Activated CD4-positive, alpha-beta T cell treated with anti-CD3 and anti-CD28 coated beads, Interleukin-2, amount 10 ng/mL, durations not matched to agents 24 days and 14 days (primary cell): ENCODE measurements around the gene SENP1. TPM values are rescaled to one million over a fixed set of nuclear protein-coding genes. Genes with fewer than 3 reads are reported as not detected.

Experiments
- DNase-seq: peaks from one replicate; pipeline ENCODE4 v3.0.0; 2022
- H3K27ac Mint-ChIP-seq: one replicate; pipeline ENCODE4 v1.8.0; 2022; ENCODE audit warnings: mild to moderate bottlenecking, mixed read lengths
- H3K27me3 Mint-ChIP-seq: one replicate; pipeline ENCODE4 v1.8.0; 2022; ENCODE audit warnings: mixed read lengths
- H3K36me3 Mint-ChIP-seq: one replicate; pipeline ENCODE4 v1.8.0; 2022; ENCODE audit warnings: low read depth, mild to moderate bottlenecking, mixed read lengths
- H3K4me1 Mint-ChIP-seq: one replicate; pipeline ENCODE4 v1.8.0; 2021; ENCODE audit warnings: mixed read lengths
- H3K4me3 Mint-ChIP-seq: one replicate; pipeline ENCODE4 v1.8.0; 2022; ENCODE audit warnings: mild to moderate bottlenecking, moderate library complexity, mixed read lengths
- H3K9me3 Mint-ChIP-seq: one replicate; pipeline ENCODE4 v1.8.0; 2021; ENCODE audit warnings: mixed read lengths
- intact Hi-C: fragments of 100-400 bp; cut with micrococcal nuclease; formaldehyde crosslinking; loops from one replicate; pipeline ENCODE4 v1.15.1; 2023
- total RNA-seq: library from RNA; stranded (reverse); gene quantifications from 2 replicates; pipeline ENCODE4 v1.2.3, GENCODE V29; 2022

SENP1 gene
- total RNA-seq, 1 donor from 2014 or later, result 58.6 TPM

GRCh38 chr12:48104531-48104930 lies 1.3 kb downstream of the SENP1 start:
- DNase-seq, result no peak
- Mint-ChIP-seq H3K27ac (peak overlapping the region; percentile 95), H3K36me3 (peaks cover 11% of the 10 kb centered on the region), H3K27me3 (peaks cover 3% of the 10 kb centered on the region), H3K4me3 (peak overlapping the region; percentile 97), H3K9me3 (no peaks in the 10 kb centered on the region), H3K4me1 (peaks cover 38% of the 10 kb centered on the region)
- intact Hi-C loops, result no loop called here

GRCh38 chr12:48092611-48093010 lies 13.3 kb downstream of the SENP1 start:
- Mint-ChIP-seq H3K4me1 (peaks cover 2% of the 10 kb centered on the region), H3K27ac (no peak overlapping the region), H3K9me3 (no peaks in the 10 kb centered on the region), H3K4me3 (no peak overlapping the region), H3K27me3 (no peaks in the 10 kb centered on the region), H3K36me3 (peaks cover 29% of the 10 kb centered on the region)
- DNase-seq, result no peak
- intact Hi-C loops, result no loop called here

- H3K4me1 Mint-ChIP-seq, result no peaks in the 10 kb centered on the region
- intact Hi-C loops, result no loop called here
- no peak for DNase-seq
- no peak overlapping the region for H3K4me3 Mint-ChIP-seq
- H3K36me3 Mint-ChIP-seq, result peaks cover 36% of the 10 kb centered on the region
- no peak overlapping the region for H3K27ac Mint-ChIP-seq
- H3K9me3 Mint-ChIP-seq, result no peaks in the 10 kb centered on the region
- no peaks in the 10 kb centered on the region for H3K27me3 Mint-ChIP-seq
Measured at GRCh38 chr12:48086327-48086726, 19.6 kb downstream of the SENP1 start.

- intact Hi-C loops, result loop anchor here (5.0 kb wide), 1 partner anchor 82 kb away; no protein-coding TSS in a partner anchor
- Mint-ChIP-seq H3K27ac (no peak overlapping the region), H3K9me3 (no peaks in the 10 kb centered on the region), H3K4me3 (no peak overlapping the region), H3K27me3 (no peaks in the 10 kb centered on the region), H3K36me3 (peaks cover 36% of the 10 kb centered on the region), H3K4me1 (no peaks in the 10 kb centered on the region)
- no peak for DNase-seq
Measured at GRCh38 chr12:48084841-48085460, 20.9 kb downstream of the SENP1 start.

- no peak overlapping the region for H3K27ac Mint-ChIP-seq
- DNase-seq, result no peak
- H3K36me3 Mint-ChIP-seq, result peaks cover 39% of the 10 kb centered on the region
- H3K27me3 Mint-ChIP-seq, result no peaks in the 10 kb centered on the region
- H3K4me3 Mint-ChIP-seq, result no peak overlapping the region
- no peaks in the 10 kb centered on the region for H3K4me1 Mint-ChIP-seq
- H3K9me3 Mint-ChIP-seq, result no peaks in the 10 kb centered on the region
- intact Hi-C loops, result loop anchor here (5.0 kb wide), 1 partner anchor 83 kb away; no protein-coding TSS in a partner anchor
Measured at GRCh38 chr12:48084066-48084465, 21.8 kb downstream of the SENP1 start.

GRCh38 chr12:48080821-48081220 lies 25.1 kb downstream of the SENP1 start:
- Mint-ChIP-seq H3K36me3 (peaks cover 39% of the 10 kb centered on the region), H3K27ac (no peak overlapping the region), H3K4me1 (no peaks in the 10 kb centered on the region), H3K4me3 (no peak overlapping the region), H3K27me3 (no peaks in the 10 kb centered on the region), H3K9me3 (no peaks in the 10 kb centered on the region)
- DNase-seq, result no peak
- intact Hi-C loops, result loop anchor here (5.0 kb wide), 1 partner anchor 86 kb away; no protein-coding TSS in a partner anchor

GRCh38 chr12:48080285-48080684 lies 25.6 kb downstream of the SENP1 start:
- Mint-ChIP-seq H3K36me3 (peaks cover 43% of the 10 kb centered on the region), H3K4me1 (peaks cover 3% of the 10 kb centered on the region)
- intact Hi-C loops, result loop anchor here (5.0 kb wide), 1 partner anchor 87 kb away; no protein-coding TSS in a partner anchor

GRCh38 chr12:48078901-48079300 lies 27.0 kb downstream of the SENP1 start:
- intact Hi-C loops, result no loop called here
- no peak for DNase-seq
- Mint-ChIP-seq H3K36me3 (peaks cover 46% of the 10 kb centered on the region), H3K27me3 (no peaks in the 10 kb centered on the region), H3K4me3 (no peak overlapping the region), H3K27ac (no peak overlapping the region), H3K4me1 (peaks cover 3% of the 10 kb centered on the region), H3K9me3 (no peaks in the 10 kb centered on the region)

More at GRCh38 chr12:48080285-48080684, 25.6 kb downstream of the SENP1 start:
- H3K27ac Mint-ChIP-seq, result no peak overlapping the region
- no peaks in the 10 kb centered on the region for H3K9me3 Mint-ChIP-seq
- H3K4me3 Mint-ChIP-seq, result no peak overlapping the region
- no peaks in the 10 kb centered on the region for H3K27me3 Mint-ChIP-seq
- no peak for DNase-seq

- H3K9me3 Mint-ChIP-seq, result no peaks in the 10 kb centered on the region
- DNase-seq, result no peak
- no peaks in the 10 kb centered on the region for H3K27me3 Mint-ChIP-seq
- no peak overlapping the region for H3K27ac Mint-ChIP-seq
- H3K4me1 Mint-ChIP-seq, result peaks cover 3% of the 10 kb centered on the region
- peaks cover 43% of the 10 kb centered on the region for H3K36me3 Mint-ChIP-seq
- intact Hi-C loops, result no loop called here
- no peak overlapping the region for H3K4me3 Mint-ChIP-seq
Measured at GRCh38 chr12:48077111-48077510, 28.8 kb downstream of the SENP1 start.

- Mint-ChIP-seq H3K27me3 (no peaks in the 10 kb centered on the region), H3K9me3 (no peaks in the 10 kb centered on the region), H3K27ac (no peak overlapping the region), H3K4me1 (peaks cover 5% of the 10 kb centered on the region), H3K4me3 (no peak overlapping the region), H3K36me3 (peaks cover 42% of the 10 kb centered on the region)
- intact Hi-C loops, result no loop called here
- DNase-seq, result no peak
Measured at GRCh38 chr12:48075832-48076231, 30.0 kb downstream of the SENP1 start.

GRCh38 chr12:48074266-48074665 lies 31.6 kb downstream of the SENP1 start:
- DNase-seq, result no peak
- H3K27ac Mint-ChIP-seq, result no peak overlapping the region
- intact Hi-C loops, result no loop called here
- H3K4me3 Mint-ChIP-seq, result no peak overlapping the region
- peaks cover 5% of the 10 kb centered on the region for H3K4me1 Mint-ChIP-seq
- no peaks in the 10 kb centered on the region for H3K27me3 Mint-ChIP-seq
- no peaks in the 10 kb centered on the region for H3K9me3 Mint-ChIP-seq
- peaks cover 46% of the 10 kb centered on the region for H3K36me3 Mint-ChIP-seq

- no peak for DNase-seq
- no peaks in the 10 kb centered on the region for H3K27me3 Mint-ChIP-seq
- no peaks in the 10 kb centered on the region for H3K9me3 Mint-ChIP-seq
- H3K4me3 Mint-ChIP-seq, result no peak overlapping the region
- intact Hi-C loops, result no loop called here
- H3K4me1 Mint-ChIP-seq, result peaks cover 7% of the 10 kb centered on the region
- peaks cover 49% of the 10 kb centered on the region for H3K36me3 Mint-ChIP-seq
- H3K27ac Mint-ChIP-seq, result no peak overlapping the region
Measured at GRCh38 chr12:48072266-48072665, 33.6 kb downstream of the SENP1 start.

GRCh38 chr12:48071808-48072207 lies 34.1 kb downstream of the SENP1 start:
- no peaks in the 10 kb centered on the region for H3K9me3 Mint-ChIP-seq
- H3K27ac Mint-ChIP-seq, result no peak overlapping the region
- intact Hi-C loops, result no loop called here
- H3K27me3 Mint-ChIP-seq, result no peaks in the 10 kb centered on the region
- H3K4me1 Mint-ChIP-seq, result peaks cover 9% of the 10 kb centered on the region
- no peak for DNase-seq
- no peak overlapping the region for H3K4me3 Mint-ChIP-seq
- peaks cover 48% of the 10 kb centered on the region for H3K36me3 Mint-ChIP-seq

- no peak overlapping the region for H3K4me3 Mint-ChIP-seq
- intact Hi-C loops, result no loop called here
- H3K27ac Mint-ChIP-seq, result no peak overlapping the region
- peaks cover 51% of the 10 kb centered on the region for H3K36me3 Mint-ChIP-seq
- H3K4me1 Mint-ChIP-seq, result peaks cover 8% of the 10 kb centered on the region
- H3K27me3 Mint-ChIP-seq, result no peaks in the 10 kb centered on the region
- no peaks in the 10 kb centered on the region for H3K9me3 Mint-ChIP-seq
- DNase-seq, result no peak
Measured at GRCh38 chr12:48070731-48071130, 35.1 kb downstream of the SENP1 start.

GRCh38 chr12:48070033-48070432 lies 35.8 kb downstream of the SENP1 start:
- H3K27me3 Mint-ChIP-seq, result no peaks in the 10 kb centered on the region
- intact Hi-C loops, result no loop called here
- H3K4me3 Mint-ChIP-seq, result no peak overlapping the region
- DNase-seq, result no peak
- peaks cover 5% of the 10 kb centered on the region for H3K4me1 Mint-ChIP-seq
- no peak overlapping the region for H3K27ac Mint-ChIP-seq
- peaks cover 51% of the 10 kb centered on the region for H3K36me3 Mint-ChIP-seq
- H3K9me3 Mint-ChIP-seq, result no peaks in the 10 kb centered on the region
